ENCODE data around the gene WLS.
"Not testable (repeated sequence)": the region's sequence is repeated elsewhere in the genome, so short reads cannot be mapped to it uniquely, and the experiment has no call there.

The WLS gene

GRCh38 chr1:68232289-68233148 is at the start of gene WLS:
WLS (minus strand) TSS chr1:68232523; CDS start chr1:68232299, 224 bp downstream.
- no peak for DNase-seq (ENCODE audit: low read depth)

DNA sequence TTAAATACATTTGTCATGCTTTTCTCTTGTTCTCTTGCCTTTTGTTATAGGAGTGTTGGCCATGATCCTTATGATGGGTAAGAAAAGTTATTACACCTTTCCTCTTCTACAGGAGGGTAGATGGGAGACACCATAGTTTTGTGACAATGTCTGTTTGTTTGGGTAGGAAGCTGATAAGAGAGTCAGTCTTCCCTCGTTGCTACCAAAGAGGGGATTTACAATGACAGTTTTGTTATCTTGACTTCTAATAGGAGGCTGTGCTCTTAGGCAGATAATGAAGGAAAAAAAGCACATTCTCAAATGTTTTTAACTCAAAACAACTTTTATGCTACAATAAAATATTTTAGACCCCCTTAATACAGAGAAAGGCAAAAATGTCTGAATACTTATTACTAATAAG is 48.0 kb upstream of the WLS start:
- no peak for DNase-seq (ENCODE audit: low read depth)

- DNase-seq (ENCODE audit: low read depth) = no peak
Observed at GRCh38 chr1:68279846-68280245, 47.5 kb upstream of the WLS start.

DNA sequence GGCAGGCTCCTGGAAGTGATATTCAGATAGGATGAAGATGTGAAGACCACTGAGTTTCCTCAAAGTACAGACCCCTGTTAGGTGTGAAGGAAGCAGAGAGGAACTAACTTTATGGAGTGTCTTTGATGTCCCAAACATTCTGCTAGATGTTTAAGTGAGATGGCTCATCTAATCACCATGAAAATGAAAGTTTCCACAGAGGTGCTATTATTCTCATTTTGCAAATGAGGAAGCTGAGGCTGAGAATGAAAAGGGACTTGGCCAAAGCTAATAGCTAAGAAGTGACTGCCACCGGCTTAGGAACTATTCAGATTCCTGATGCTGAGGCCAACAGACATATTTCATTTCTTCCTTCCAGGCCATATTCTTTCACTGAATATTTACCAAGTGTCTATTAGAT is 45.9 kb upstream of the WLS start:
- DNase-seq (ENCODE audit: low read depth) = no peak

GRCh38 chr1:68276448-68276847 is 44.1 kb upstream of the WLS start:
- no peak for DNase-seq (ENCODE audit: low read depth)

- DNase-seq (ENCODE audit: low read depth) = no peak
Observed at GRCh38 chr1:68273530-68273929, 41.2 kb upstream of the WLS start.

GRCh38 chr1:68271596-68271995 is 39.3 kb upstream of the WLS start:
- DNase-seq (ENCODE audit: low read depth) = no peak

DNA sequence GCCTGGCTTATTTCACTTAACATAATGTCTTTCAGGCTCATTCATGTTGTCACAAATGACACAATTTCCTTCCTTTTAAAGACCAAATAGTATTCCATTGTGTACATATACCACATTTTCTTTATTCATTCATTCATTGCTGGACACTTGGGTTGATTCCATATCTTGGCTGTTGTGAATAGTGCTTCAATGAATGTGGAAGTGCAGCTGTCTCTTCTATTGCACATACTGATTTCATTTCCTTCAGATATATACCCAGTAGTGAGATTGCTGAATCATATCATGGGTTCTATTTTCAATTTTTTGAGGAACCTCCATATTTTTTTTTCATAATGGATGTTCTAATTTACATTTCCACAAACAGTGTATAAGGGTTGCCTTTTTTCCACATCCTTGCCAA is 38.6 kb upstream of the WLS start:
- DNase-seq (ENCODE audit: low read depth) = no peak

- no peak for DNase-seq (ENCODE audit: low read depth)
Observed at GRCh38 chr1:68269637-68270430, 37.5 kb upstream of the WLS start.

DNA sequence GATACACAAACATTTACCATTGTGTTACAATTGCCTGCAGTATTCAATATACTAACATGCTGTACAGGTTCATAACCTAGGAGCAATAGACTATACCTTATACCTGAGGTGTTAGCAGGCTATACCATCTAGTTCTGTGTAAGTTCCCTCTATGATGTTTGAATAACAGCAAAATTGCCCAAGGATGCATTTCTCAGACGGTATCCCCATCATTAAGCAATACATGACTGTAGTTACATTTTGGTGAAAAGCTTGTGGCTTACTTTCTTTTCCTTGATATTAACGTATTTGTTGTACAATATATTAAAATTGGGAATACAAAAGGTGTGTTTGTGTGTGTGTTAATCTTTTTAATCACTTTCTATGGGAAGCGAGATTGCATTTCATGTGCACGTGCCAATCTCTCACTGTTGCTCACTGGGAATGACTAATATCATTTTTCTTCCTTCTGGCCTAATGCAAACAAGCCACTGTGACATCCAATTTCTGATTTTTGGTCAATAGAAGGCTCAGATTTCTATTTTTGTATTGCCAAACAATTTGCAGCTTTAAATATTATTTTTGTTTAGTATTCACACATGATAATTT is 36.7 kb upstream of the WLS start:
- no peak for DNase-seq (ENCODE audit: low read depth)

DNA sequence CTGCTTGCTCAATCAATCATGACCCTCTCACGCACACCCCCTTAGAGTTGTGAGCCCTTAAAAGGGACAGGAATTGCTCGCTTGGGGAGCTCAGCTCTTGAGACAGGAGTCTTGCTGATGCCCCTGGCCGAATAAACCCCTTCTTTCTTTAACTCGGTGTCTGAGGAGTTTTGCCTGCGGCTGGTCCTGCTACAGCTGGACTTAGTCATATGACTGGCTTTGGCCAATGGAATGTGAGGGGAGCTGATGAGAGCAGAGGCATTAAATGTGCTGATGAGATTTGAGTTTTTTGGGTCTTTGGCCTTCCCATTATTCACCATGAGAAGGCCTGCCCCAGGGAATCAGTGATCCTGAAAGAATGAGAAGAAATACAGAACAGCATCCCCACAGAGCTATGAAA is 24.5 kb upstream of the WLS start:
- DNase-seq (ENCODE audit: low read depth) = not testable (repeated sequence)

- DNase-seq (ENCODE audit: low read depth) = no peak
Observed at GRCh38 chr1:68255301-68255700, 23.0 kb upstream of the WLS start.

GRCh38 chr1:68254667-68255226 is 22.4 kb upstream of the WLS start:
- no peak for DNase-seq (ENCODE audit: low read depth)

- no peak for DNase-seq (ENCODE audit: low read depth)
Observed at GRCh38 chr1:68237040-68237439, 4.7 kb upstream of the WLS start.

GRCh38 chr1:68234094-68234493 is 1.8 kb upstream of the WLS start:
- DNase-seq (ENCODE audit: low read depth) = no peak

DNA sequence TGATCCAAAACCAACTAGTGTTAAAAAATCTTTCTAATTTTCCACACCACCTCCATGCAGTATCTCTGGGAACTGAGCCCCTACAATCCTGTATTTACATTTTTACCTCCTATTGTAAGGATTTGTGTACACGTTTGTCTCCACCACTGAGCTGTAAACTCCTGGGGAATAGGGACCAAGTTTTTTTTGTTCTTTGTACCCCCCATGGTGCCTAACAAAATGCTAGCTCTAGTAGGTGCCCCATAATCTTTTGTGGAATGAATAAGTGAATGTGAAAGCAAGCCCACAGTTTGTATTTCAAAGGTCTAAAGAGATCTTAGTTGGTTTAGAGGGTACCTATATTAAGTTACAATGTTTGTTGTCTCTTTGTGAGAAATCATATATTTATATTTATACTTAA is 879 bp upstream of the WLS start:
- DNase-seq (ENCODE audit: low read depth) = no peak

DNA sequence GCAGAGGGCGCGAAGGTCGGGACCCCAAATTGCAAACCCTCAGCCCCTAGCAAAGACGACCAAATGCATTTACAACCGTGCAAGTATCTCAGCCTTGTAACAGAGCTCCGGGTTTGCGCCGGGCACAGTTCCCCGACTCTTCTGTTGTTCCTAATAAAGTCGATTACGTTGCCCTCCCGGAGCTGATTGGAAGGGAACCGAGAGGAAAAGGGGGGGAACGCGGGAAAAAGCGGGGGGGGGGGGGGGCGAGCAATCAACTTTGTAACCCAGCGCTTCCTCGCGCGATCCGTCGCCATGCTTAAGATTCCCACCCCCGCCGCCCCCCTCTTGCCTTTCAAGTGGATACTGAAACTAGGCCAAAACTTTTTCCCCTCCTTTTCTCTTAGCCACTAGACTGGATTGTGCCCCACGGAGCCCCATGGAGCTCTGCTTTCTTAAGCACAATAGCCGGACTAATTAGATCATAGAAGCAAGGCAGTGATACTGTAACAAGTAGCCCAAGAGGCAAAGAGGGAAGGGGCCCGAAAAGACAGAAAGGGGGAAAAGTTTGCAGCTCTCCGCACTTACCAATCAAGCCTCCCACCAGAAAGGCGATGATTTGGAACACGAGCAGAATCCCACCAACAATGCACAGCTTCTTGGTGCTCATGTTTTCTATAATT is 565 bp downstream of the WLS start:
- no peak for DNase-seq (ENCODE audit: low read depth)

DNA sequence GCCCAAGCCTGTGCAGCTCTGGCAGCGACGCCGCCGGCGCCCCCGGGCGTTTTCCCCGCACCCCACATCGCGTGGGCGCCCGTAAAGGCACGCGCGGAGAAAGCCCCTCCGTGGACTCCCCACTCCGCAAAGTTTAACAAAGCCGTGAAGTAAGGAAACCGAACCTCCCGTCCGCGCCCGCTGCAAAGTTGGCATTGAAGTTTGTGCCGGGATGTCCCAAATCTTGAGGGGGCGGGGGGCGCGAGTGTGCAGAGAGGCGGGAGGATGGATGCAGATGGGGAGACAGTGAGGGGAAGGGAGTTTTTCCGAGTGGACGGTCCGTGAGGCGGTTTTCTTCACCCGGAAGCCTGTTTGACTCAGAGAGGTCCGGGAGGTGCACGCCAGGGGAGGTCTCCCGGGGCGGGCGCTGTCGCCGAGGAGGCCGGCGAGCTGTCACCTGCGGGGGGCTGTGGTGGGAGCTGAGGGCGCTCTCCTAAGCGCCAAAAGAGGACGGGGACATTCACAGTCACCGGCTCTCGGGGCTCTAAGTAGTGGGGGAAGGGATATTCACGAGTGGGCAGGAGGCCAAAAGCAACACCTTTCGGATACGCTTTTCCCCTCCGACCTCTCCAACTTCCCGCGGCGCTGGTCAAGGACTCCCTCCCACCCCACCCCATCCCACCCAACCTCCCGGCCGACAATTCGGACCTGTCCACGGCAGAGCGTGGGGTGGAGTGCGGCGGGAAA is 1.3 kb downstream of the WLS start:
- DNase-seq (ENCODE audit: low read depth) = no peak

GRCh38 chr1:68230484-68230802 is 1.9 kb downstream of the WLS start:
- DNase-seq (ENCODE audit: low read depth) = no peak

DNA sequence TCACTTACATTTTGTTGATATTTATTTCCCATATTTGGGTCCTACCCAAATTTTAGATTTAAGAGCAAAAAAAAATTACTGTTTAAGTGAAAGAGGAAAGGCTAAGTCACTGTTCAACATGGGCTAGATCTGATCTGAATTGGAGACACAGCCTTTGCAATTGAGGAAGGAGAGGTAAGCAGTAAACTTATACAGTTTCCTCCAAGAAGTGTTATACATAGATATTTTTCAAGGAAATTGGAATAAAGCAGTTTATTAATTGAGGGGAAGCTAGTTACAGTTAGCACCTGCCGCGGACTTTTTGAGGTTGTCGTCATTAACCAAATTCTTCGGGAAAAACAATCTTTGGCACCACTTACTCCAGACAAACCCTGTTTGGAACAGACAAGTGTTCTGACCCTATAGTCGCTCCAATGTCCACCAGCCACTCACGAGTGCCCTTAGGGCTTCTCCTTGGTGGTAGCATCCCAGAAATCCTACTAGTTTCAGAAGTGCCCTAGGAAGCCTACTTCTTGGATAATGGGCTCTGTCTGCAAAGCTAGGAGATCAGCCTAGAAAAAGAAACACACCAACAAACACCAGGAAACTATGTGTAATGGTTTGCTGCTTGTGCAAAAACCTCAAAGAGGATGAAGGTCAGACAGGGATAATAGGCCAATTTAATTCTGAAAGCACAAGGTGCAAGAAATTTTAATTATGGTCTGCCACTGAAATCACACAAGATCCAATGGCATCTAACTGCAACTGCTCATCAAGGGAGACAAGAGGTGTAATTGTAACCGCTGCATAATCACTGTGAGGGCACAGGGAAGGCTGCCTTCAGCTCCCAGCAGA is 2.5 kb downstream of the WLS start:
- no peak for DNase-seq (ENCODE audit: low read depth)

GRCh38 chr1:68228851-68229250 is 3.5 kb downstream of the WLS start:
- DNase-seq (ENCODE audit: low read depth) = no peak
